Loucy (cell line): ENCODE measurements around the gene SCFD2.

ENCODE experiments used
- EZH2phosphoT487 ChIP-seq: fragments of 200-600 bp; IDR thresholded peaks from 2 replicates; pipeline ENCODE4 v1.6.1; 2018; ENCODE audit warnings: antibody characterized with exemption, mild to moderate bottlenecking, moderate library complexity, borderline replicate concordance
- TF ChIP-seq, protein P1 (sequence below): fragments of 200-600 bp; sonication (generic); conservative IDR thresholded peaks from 2 replicates; pipeline ENCODE4 v1.5.1; 2014; ENCODE audit warnings: mild to moderate bottlenecking, antibody characterized with exemption, low read length

- TF ChIP-seq, protein P1, sequence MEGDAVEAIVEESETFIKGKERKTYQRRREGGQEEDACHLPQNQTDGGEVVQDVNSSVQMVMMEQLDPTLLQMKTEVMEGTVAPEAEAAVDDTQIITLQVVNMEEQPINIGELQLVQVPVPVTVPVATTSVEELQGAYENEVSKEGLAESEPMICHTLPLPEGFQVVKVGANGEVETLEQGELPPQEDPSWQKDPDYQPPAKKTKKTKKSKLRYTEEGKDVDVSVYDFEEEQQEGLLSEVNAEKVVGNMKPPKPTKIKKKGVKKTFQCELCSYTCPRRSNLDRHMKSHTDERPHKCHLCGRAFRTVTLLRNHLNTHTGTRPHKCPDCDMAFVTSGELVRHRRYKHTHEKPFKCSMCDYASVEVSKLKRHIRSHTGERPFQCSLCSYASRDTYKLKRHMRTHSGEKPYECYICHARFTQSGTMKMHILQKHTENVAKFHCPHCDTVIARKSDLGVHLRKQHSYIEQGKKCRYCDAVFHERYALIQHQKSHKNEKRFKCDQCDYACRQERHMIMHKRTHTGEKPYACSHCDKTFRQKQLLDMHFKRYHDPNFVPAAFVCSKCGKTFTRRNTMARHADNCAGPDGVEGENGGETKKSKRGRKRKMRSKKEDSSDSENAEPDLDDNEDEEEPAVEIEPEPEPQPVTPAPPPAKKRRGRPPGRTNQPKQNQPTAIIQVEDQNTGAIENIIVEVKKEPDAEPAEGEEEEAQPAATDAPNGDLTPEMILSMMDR = no peak
- no peak for TF ChIP-seq EZH2phosphoT487
These were observed 504.6 kb downstream of the SCFD2 start for GRCh38 chr4:52861171-52861823.
